SU-DHL-6 (cell line): ENCODE data around the gene NAP1L4.

ENCODE experiments used
- EZH2phosphoT487 ChIP-seq: fragments of 200-600 bp; sonication (generic), shearing (Covaris generic); conservative IDR thresholded peaks from 2 replicates; pipeline ENCODE4 v1.6.1; 2018; ENCODE audit warnings: mild to moderate bottlenecking, antibody characterized with exemption, low read length, moderate library complexity, mixed read lengths
- TF ChIP-seq, protein P1 (sequence below): fragments of 200-600 bp; sonication (generic); IDR thresholded peaks from one replicate; pipeline ENCODE4 v1.5.1; 2017; ENCODE audit warnings: antibody characterized with exemption, mild to moderate bottlenecking, low read length, moderate library complexity; ENCODE audit not compliant: insufficient read depth, poor library complexity, severe bottlenecking

DNA sequence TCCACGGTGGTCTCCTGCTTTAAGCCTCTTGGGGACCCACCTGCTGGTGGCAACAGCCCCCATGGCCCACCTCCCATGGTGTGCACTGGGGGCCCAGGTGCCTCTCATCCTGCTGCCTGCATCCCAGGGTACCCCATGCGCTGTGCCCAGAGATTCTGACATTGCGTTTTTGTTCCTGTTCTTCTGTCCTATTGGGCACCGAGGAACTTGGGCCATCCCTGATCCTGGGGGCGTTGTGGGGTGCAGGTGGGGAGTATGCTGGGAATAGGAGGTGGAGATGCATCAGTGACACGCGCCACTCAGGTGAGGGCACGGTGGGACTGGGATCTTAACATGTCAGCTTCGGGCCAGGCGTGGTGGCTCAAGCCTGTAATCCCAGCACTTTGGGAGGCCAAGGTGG lies 12.4 kb upstream of the NAP1L4 start:
- TF ChIP-seq, protein P1, sequence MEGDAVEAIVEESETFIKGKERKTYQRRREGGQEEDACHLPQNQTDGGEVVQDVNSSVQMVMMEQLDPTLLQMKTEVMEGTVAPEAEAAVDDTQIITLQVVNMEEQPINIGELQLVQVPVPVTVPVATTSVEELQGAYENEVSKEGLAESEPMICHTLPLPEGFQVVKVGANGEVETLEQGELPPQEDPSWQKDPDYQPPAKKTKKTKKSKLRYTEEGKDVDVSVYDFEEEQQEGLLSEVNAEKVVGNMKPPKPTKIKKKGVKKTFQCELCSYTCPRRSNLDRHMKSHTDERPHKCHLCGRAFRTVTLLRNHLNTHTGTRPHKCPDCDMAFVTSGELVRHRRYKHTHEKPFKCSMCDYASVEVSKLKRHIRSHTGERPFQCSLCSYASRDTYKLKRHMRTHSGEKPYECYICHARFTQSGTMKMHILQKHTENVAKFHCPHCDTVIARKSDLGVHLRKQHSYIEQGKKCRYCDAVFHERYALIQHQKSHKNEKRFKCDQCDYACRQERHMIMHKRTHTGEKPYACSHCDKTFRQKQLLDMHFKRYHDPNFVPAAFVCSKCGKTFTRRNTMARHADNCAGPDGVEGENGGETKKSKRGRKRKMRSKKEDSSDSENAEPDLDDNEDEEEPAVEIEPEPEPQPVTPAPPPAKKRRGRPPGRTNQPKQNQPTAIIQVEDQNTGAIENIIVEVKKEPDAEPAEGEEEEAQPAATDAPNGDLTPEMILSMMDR: no peak
- no peak for TF ChIP-seq EZH2phosphoT487
